GM23338 (cell line): Measurements from ENCODE around the gene GET3. TPM values are rescaled to one million over a fixed set of nuclear protein-coding genes. Genes with fewer than 3 reads are reported as not detected.
"Not testable (repeated sequence)": the region's sequence is repeated elsewhere in the genome, so short reads cannot be mapped to it uniquely, and the experiment has no call there.

Experiments used
- ATAC-seq: fragments of 200-7000 bp; cut with Tn5 transposase; 3 replicates; pipeline ENCODE4 v1.9.1; 2020
- DNase-seq: peaks from one replicate; pipeline ENCODE4 v3.0.0-alpha.2; 2015; ENCODE audit warnings: low spot score
- H2AFZ ChIP-seq: fragments of 200-600 bp; sonication (generic); 2 replicates; pipeline ENCODE4 v1.8.0; 2016; ENCODE audit warnings: antibody characterized with exemption, mild to moderate bottlenecking, moderate library complexity
- H3F3A ChIP-seq: fragments of 200-600 bp; sonication (generic); replicated peaks from 2 replicates; pipeline ENCODE4 v1.8.0; 2017; ENCODE audit warnings: antibody characterized with exemption, mixed run types, low read depth
- H3K27ac ChIP-seq: fragments of 200-600 bp; sonication (generic); 2 replicates; pipeline ENCODE4 v1.6.1; 2016; ENCODE audit warnings: low read depth
- H3K27me3 ChIP-seq: fragments of 200-600 bp; sonication (generic); 2 replicates; pipeline ENCODE4 v1.8.0; 2016; ENCODE audit warnings: mild to moderate bottlenecking, mixed run types, moderate library complexity; ENCODE audit not compliant: insufficient read depth
- H3K36me3 ChIP-seq: fragments of 200-600 bp; sonication (generic); 2 replicates; pipeline ENCODE4 v1.8.0; 2016; ENCODE audit warnings: mild to moderate bottlenecking; ENCODE audit not compliant: insufficient read depth
- H3K4me1 ChIP-seq: fragments of 200-600 bp; sonication (generic); 2 replicates; pipeline ENCODE4 v1.8.0; 2016; ENCODE audit warnings: mild to moderate bottlenecking, moderate library complexity; ENCODE audit not compliant: insufficient read depth
- H3K4me2 ChIP-seq: fragments of 200-600 bp; sonication (generic); 2 replicates; pipeline ENCODE4 v1.7.1; 2017; ENCODE audit warnings: mixed run types
- H3K4me3 ChIP-seq: fragments of 200-600 bp; sonication (generic); 2 replicates; pipeline ENCODE4 v1.6.1; 2016; ENCODE audit warnings: mixed run types
- H3K79me2 ChIP-seq: fragments of 200-600 bp; sonication (generic); replicated peaks from 2 replicates; pipeline ENCODE4 v1.8.0; 2017; ENCODE audit warnings: mild to moderate bottlenecking; ENCODE audit not compliant: insufficient read depth
- H3K9me2 ChIP-seq: fragments of 200-600 bp; sonication (generic); 2 replicates; pipeline ENCODE4 v1.8.0; 2017; ENCODE audit not compliant: insufficient read depth
- H4K20me1 ChIP-seq: fragments of 200-600 bp; sonication (generic); replicated peaks from 2 replicates; pipeline ENCODE4 v1.8.0; 2017; ENCODE audit warnings: mild to moderate bottlenecking; ENCODE audit not compliant: insufficient read depth
- H3K27ac Mint-ChIP-seq: 2 replicates; pipeline ENCODE4 v1.8.0; 2020; ENCODE audit warnings: inconsistent platforms, mild to moderate bottlenecking, moderate library complexity, mixed read lengths
- H3K27me3 Mint-ChIP-seq: 3 replicates; pipeline ENCODE4 v1.8.0; 2022; ENCODE audit warnings: low read depth, mild to moderate bottlenecking, moderate library complexity, mixed read lengths, inconsistent platforms; ENCODE audit not compliant: insufficient read depth, poor library complexity
- H3K36me3 Mint-ChIP-seq: 3 replicates; pipeline ENCODE4 v1.8.0; 2021; ENCODE audit warnings: low read depth, mild to moderate bottlenecking, inconsistent platforms, moderate library complexity, mixed read lengths
- H3K4me1 Mint-ChIP-seq: 3 replicates; pipeline ENCODE4 v1.8.0; 2020; ENCODE audit warnings: mild to moderate bottlenecking, inconsistent platforms, mixed read lengths
- H3K4me3 Mint-ChIP-seq: 3 replicates; pipeline ENCODE4 v1.8.0; 2021; ENCODE audit warnings: moderate library complexity, mild to moderate bottlenecking, inconsistent platforms, mixed read lengths
- H3K9me3 Mint-ChIP-seq: 3 replicates; pipeline ENCODE4 v1.8.0; 2020; ENCODE audit warnings: moderate library complexity, mild to moderate bottlenecking, inconsistent platforms, mixed read lengths
- CREB1 ChIP-seq: fragments of 250-450 bp; sonication (Bioruptor Pico); IDR thresholded peaks from 2 replicates; pipeline ENCODE4 v1.5.0; 2020; ENCODE audit warnings: low read depth, mild to moderate bottlenecking, moderate library complexity
- CTCF ChIP-seq, 2 experiments: fragments of 200-600 bp in 1 of 2; sonication (generic) in 1 of 2; conservative IDR thresholded peaks; 2 replicates each; pipeline versions ENCODE4 v1.5.1 to v1.6.1; 2016 to 2017; ENCODE audit warnings: antibody characterized with exemption in 2 of 2, low read depth in 2 of 2, mild to moderate bottlenecking in 2 of 2, moderate library complexity in 1 of 2
- ETS1 ChIP-seq: IDR thresholded peaks from 2 replicates; pipeline ENCODE4 v1.6.1; 2016; ENCODE audit warnings: antibody characterized with exemption
- EZH2 ChIP-seq: fragments of 200-600 bp; sonication (generic); IDR thresholded peaks from one replicate; pipeline ENCODE4 v1.8.0; 2017; ENCODE audit warnings: antibody characterized with exemption, mild to moderate bottlenecking, low read depth; ENCODE audit not compliant: unreplicated experiment
- EZH2phosphoT487 ChIP-seq: fragments of 200-600 bp; sonication (generic); IDR thresholded peaks from one replicate; pipeline ENCODE4 v1.8.1; 2018; ENCODE audit warnings: antibody characterized with exemption; ENCODE audit not compliant: unreplicated experiment
- JUNB ChIP-seq: IDR thresholded peaks from one replicate; pipeline ENCODE4 v1.6.1; 2016; ENCODE audit warnings: antibody characterized with exemption; ENCODE audit not compliant: unreplicated experiment
- NANOG ChIP-seq: IDR thresholded peaks from 2 replicates; pipeline ENCODE4 v1.6.1; 2016; ENCODE audit warnings: antibody characterized with exemption, borderline replicate concordance
- POLR2AphosphoS5 ChIP-seq: IDR thresholded peaks from 2 replicates; pipeline ENCODE4 v1.6.1; 2016; ENCODE audit warnings: antibody characterized with exemption, low read depth
- REST ChIP-seq: IDR thresholded peaks from one replicate; pipeline ENCODE4 v1.6.1; 2018; ENCODE audit warnings: antibody characterized with exemption; ENCODE audit not compliant: unreplicated experiment
- STAT1 ChIP-seq: IDR thresholded peaks from one replicate; pipeline ENCODE4 v1.6.1; 2016; ENCODE audit warnings: antibody characterized with exemption; ENCODE audit not compliant: unreplicated experiment
- ZNF114 ChIP-seq: fragments of 250-450 bp; sonication (Bioruptor Pico); IDR thresholded peaks from 2 replicates; pipeline ENCODE4 v1.5.0; 2020; ENCODE audit warnings: mild to moderate bottlenecking, moderate library complexity
- ZNF331 ChIP-seq: fragments of 250-450 bp; sonication (Bioruptor Pico); IDR thresholded peaks from 2 replicates; pipeline ENCODE4 v1.5.0; 2020; ENCODE audit warnings: low read depth, mild to moderate bottlenecking, moderate library complexity
- polyA plus RNA-seq: library from polyadenylated mRNA; unstranded; fragments of >200 nt; fragmentation: Nextera tagmentation; extraction: Ambion mirVana; gene quantifications from 2 replicates; pipeline ENCODE4 v1.2.1, GENCODE V29; 2016
- total RNA-seq: library from RNA; depleted of rRNA; stranded (reverse); fragments of >200 nt; shearing (Covaris generic); gene quantifications from 2 replicates; pipeline ENCODE4 v1.2.3, GENCODE V29; 2014

The GET3 gene
- total and polyA plus RNA-seq, 2 experiments from 2014 or later: 90.4 to 109 TPM

- H4K20me1 ChIP-seq: peaks cover 9% of the 10 kb centered on the region; the same call in 1 of the 2 replicates
- no peaks in the 10 kb centered on the region for H3K27me3 ChIP-seq
- H3K4me1 ChIP-seq: 0 out of 2 replicates have a peak, but pooled peaks cover 4% of the 10 kb centered on the region
- H3K9me2 ChIP-seq: no peaks in the 10 kb centered on the region
- peak within 1 kb of the TSS; percentile 90 for H3K4me3 Mint-ChIP-seq
- peaks cover 15% of the 10 kb centered on the region; the same call in 1 of the 2 replicates for H3K36me3 ChIP-seq
- peak within 1 kb of the TSS; percentile 97 for H3K27ac Mint-ChIP-seq
- peaks cover 29% of the 10 kb centered on the region for H3K36me3 Mint-ChIP-seq
- TF ChIP-seq NANOG (no peak), JUNB (no peak), ZNF114 (CRISPR knock-in tag) (no peak), STAT1 (no peak), CREB1 (CRISPR knock-in tag) (peak; percentile 98), EZH2 (no peak), CTCF (conservative IDR thresholded peaks at IDR 0.05; ENCODE audit: low read depth in 2 of 2) (no peak), EZH2phosphoT487 (no peak), ZNF331 (CRISPR knock-in tag) (no peak), ETS1 (peak; percentile 76), REST (no peak), POLR2AphosphoS5 (peak; percentile 89)
- H2AFZ ChIP-seq: peak within 1 kb of the TSS; percentile 67; the same call in 1 of the 2 replicates
- H3K9me3 Mint-ChIP-seq: no peaks in the 10 kb centered on the region; the same call in 2 of the 3 replicates
- peak within 1 kb of the TSS; percentile 90 for H3K4me3 ChIP-seq
- H3K4me2 ChIP-seq: peak within 1 kb of the TSS; percentile 78
- H3K27ac ChIP-seq: peak within 1 kb of the TSS; percentile 93
- H3K79me2 ChIP-seq: no peaks in the 10 kb centered on the region
- DNase-seq (peak; percentile 97), ATAC-seq (peak; percentile 93)
- peaks cover 21% of the 10 kb centered on the region for H3K27me3 Mint-ChIP-seq
- peaks cover 39% of the 10 kb centered on the region for H3F3A ChIP-seq
- peaks cover 5% of the 10 kb centered on the region for H3K4me1 Mint-ChIP-seq
These were observed 40.6 kb upstream of the GET3 start, which contains the start of gene FBXW9 for GRCh38 chr19:12696366-12697335. TSS of gene FBXW9 (minus strand) at chr19:12696631. CDS start at chr19:12696581, 50 bp downstream.

GRCh38 chr19:12697425-12697824, 39.9 kb upstream of the GET3 start:
- not testable (repeated sequence) for H3K79me2 ChIP-seq, H3K9me2 ChIP-seq, H3K27me3 ChIP-seq, ATAC-seq, H3K4me1 Mint-ChIP-seq, DNase-seq, H3K9me3 Mint-ChIP-seq, H3K4me1 ChIP-seq, H2AFZ ChIP-seq
- Histone ChIP-seq H3K4me2 (peak overlapping the region; percentile 78), H3F3A (peaks cover 45% of the 10 kb centered on the region), H3K4me3 (peak overlapping the region; percentile 90), H3K27ac (peak overlapping the region; percentile 93; the same call in 1 of the 2 replicates), H4K20me1 (peaks cover 12% of the 10 kb centered on the region), H3K36me3 (peaks cover 22% of the 10 kb centered on the region)
- peak overlapping the region; percentile 97; the same call in 1 of the 2 replicates for H3K27ac Mint-ChIP-seq
- H3K4me3 Mint-ChIP-seq: peak overlapping the region; percentile 90
- H3K36me3 Mint-ChIP-seq: peaks cover 36% of the 10 kb centered on the region
- peaks cover 23% of the 10 kb centered on the region for H3K27me3 Mint-ChIP-seq
